Muscle of leg (tissue), 11 donors: ENCODE data around the gene SEC63. TPM values are rescaled to one million over a fixed set of nuclear protein-coding genes. Genes with fewer than 3 reads are reported as not detected.

ENCODE experiments used
- DNase-seq: peaks from one replicate; pipeline ENCODE4 v3.0.0; 2013
- H3K27ac ChIP-seq: one replicate; pipeline ENCODE4 v1.5.1; 2013; ENCODE audit warnings: mild to moderate bottlenecking, low read length, control low read depth
- H3K27me3 ChIP-seq: one replicate; pipeline ENCODE4 v1.6.1; 2013; ENCODE audit warnings: low read length; ENCODE audit not compliant: control insufficient read depth, insufficient read depth
- H3K36me3 ChIP-seq: one replicate; pipeline ENCODE4 v1.6.1; 2013; ENCODE audit warnings: low read length; ENCODE audit not compliant: control insufficient read depth, insufficient read depth
- H3K4me1 ChIP-seq: one replicate; pipeline ENCODE4 v1.6.1; 2013; ENCODE audit warnings: low read length; ENCODE audit not compliant: control insufficient read depth, insufficient read depth
- H3K4me3 ChIP-seq: one replicate; pipeline ENCODE4 v1.5.1; 2013; ENCODE audit warnings: low read length, control low read depth
- H3K9me3 ChIP-seq: replicated peaks from 2 replicates; pipeline ENCODE4 v1.6.1; 2013; ENCODE audit warnings: low read depth, low read length; ENCODE audit not compliant: control insufficient read depth
- WGBS: methylation state at CpG from one replicate; pipeline ENCODE4 v1.1.5; 2013; ENCODE audit warnings: missing lambda C conversion rate; ENCODE audit not compliant: insufficient coverage; 5-methylcytosine and 5-hydroxymethylcytosine counted together
- polyA plus RNA-seq, 8 donors: library from polyadenylated mRNA; unstranded; fragments of 120-200 nt; gene quantifications; one replicate each; pipeline versions ENCODE4 v1.2.1 to v1.2.3, GENCODE V29; 2013; ENCODE audit warnings: inconsistent platforms in 1 of 8, low replicate concordance in 1 of 8; ENCODE audit not compliant: insufficient read length in 8 of 8, insufficient read depth in 1 of 8
- total RNA-seq: library from RNA; stranded (reverse); fragments of 120-200 nt; gene quantifications from one replicate; pipeline ENCODE4 v1.2.4, GENCODE V29; 2013

The SEC63 gene
- total and polyA plus RNA-seq, 9 donors: 22.1 to 65.6 (median 62.8) TPM

GRCh38 chr6:107827541-107827940 lies 130.5 kb downstream of the SEC63 start:
- Histone ChIP-seq H3K4me1 (peaks cover 2% of the 10 kb centered on the region), H3K27me3 (peaks cover 2% of the 10 kb centered on the region), H3K27ac (no peak overlapping the region), H3K36me3 (no peaks in the 10 kb centered on the region), H3K9me3 (no peaks in the 10 kb centered on the region), H3K4me3 (no peak overlapping the region)
- DNase-seq: no peak
- WGBS: 87% methylated on average over 2 of the region's 7 CpGs

DNA sequence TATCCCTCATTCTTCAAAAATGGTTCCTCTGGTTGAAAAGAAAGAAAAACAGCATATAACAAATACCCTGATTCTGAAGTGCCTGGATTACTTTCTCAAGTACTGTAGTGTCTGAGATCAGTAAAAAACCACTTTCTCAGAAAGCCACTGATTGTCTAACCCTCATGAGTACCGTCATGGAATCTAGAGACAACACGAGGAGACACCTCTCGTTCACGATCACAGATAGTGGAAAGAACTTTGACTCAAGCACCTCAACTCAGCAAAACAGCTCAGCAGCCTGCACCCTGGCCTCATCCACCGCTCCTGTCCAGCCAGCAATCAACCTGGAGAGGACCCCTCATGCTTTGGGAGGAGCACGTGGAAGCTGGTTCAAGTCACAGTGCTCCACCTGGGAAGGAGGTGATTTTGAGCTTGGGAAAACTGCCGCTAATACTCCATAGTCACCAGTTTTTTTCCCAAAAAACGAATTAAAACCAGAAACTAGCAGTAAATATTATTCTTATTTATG lies 134.9 kb downstream of the SEC63 start:
- Histone ChIP-seq H3K36me3 (no peaks in the 10 kb centered on the region), H3K27ac (no peak overlapping the region), H3K9me3 (no peaks in the 10 kb centered on the region), H3K4me3 (no peak overlapping the region), H3K27me3 (peaks cover 4% of the 10 kb centered on the region), H3K4me1 (peaks cover 22% of the 10 kb centered on the region)
- DNase-seq: no peak
- no CpG with 5 or more reads among the region's 8 CpGs for WGBS

GRCh38 chr6:107822176-107823046 lies 135.6 kb downstream of the SEC63 start:
- DNase-seq: no peak
- peaks cover 22% of the 10 kb centered on the region for H3K4me1 ChIP-seq
- H3K27ac ChIP-seq: no peak overlapping the region
- peaks cover 4% of the 10 kb centered on the region for H3K27me3 ChIP-seq
- H3K36me3 ChIP-seq: no peaks in the 10 kb centered on the region
- no peaks in the 10 kb centered on the region for H3K9me3 ChIP-seq
- no peak overlapping the region for H3K4me3 ChIP-seq
- 81% methylated on average over 5 of the region's 9 CpGs for WGBS

DNA sequence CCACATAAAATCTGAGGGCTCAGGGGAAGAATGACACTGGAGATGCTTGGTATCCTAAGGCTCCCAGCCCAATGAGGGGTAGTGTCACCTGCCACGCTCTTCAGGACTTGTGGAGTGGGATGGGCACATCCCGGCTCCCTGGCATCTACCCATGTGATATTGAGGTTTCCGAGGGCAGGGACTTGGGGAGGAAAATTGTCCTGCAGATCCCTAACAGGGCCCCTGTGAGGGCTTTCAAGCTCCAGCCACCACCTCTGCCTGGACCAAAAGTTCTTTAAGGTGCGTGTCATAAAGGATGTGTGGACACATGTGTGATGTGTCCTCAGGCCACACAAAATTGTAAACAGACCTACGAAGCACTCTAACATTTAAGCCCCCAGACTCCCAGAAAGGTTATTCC lies 136.4 kb downstream of the SEC63 start:
- H3K36me3 ChIP-seq: no peaks in the 10 kb centered on the region
- no peak for DNase-seq
- no peak overlapping the region for H3K27ac ChIP-seq
- H3K9me3 ChIP-seq: no peaks in the 10 kb centered on the region
- 83% methylated on average over 1 of the region's 5 CpGs for WGBS
- peaks cover 4% of the 10 kb centered on the region for H3K27me3 ChIP-seq
- H3K4me3 ChIP-seq: no peak overlapping the region
- H3K4me1 ChIP-seq: peaks cover 22% of the 10 kb centered on the region

GRCh38 chr6:107820338-107821261 lies 137.4 kb downstream of the SEC63 start:
- no peak overlapping the region for H3K27ac ChIP-seq
- 18% methylated on average over 9 of the region's 17 CpGs for WGBS
- DNase-seq: peak; percentile 37
- H3K36me3 ChIP-seq: no peaks in the 10 kb centered on the region
- H3K4me1 ChIP-seq: peaks cover 22% of the 10 kb centered on the region
- peaks cover 4% of the 10 kb centered on the region for H3K27me3 ChIP-seq
- H3K4me3 ChIP-seq: no peak overlapping the region
- H3K9me3 ChIP-seq: no peaks in the 10 kb centered on the region

GRCh38 chr6:107819964-107820337 lies 138.1 kb downstream of the SEC63 start:
- DNase-seq: peak; percentile 15
- H3K9me3 ChIP-seq: no peaks in the 10 kb centered on the region
- peaks cover 22% of the 10 kb centered on the region for H3K4me1 ChIP-seq
- no peak overlapping the region for H3K27ac ChIP-seq
- H3K27me3 ChIP-seq: peaks cover 4% of the 10 kb centered on the region
- H3K36me3 ChIP-seq: no peaks in the 10 kb centered on the region
- 20% methylated on average over 1 of the region's 5 CpGs for WGBS
- no peak overlapping the region for H3K4me3 ChIP-seq

- no peak overlapping the region for H3K4me3 ChIP-seq
- peaks cover 20% of the 10 kb centered on the region for H3K4me1 ChIP-seq
- no peaks in the 10 kb centered on the region for H3K36me3 ChIP-seq
- WGBS: 83% methylated on average over 2 of the region's 2 CpGs
- H3K27me3 ChIP-seq: peaks cover 4% of the 10 kb centered on the region
- H3K9me3 ChIP-seq: no peaks in the 10 kb centered on the region
- no peak for DNase-seq
- no peak overlapping the region for H3K27ac ChIP-seq
Measured at GRCh38 chr6:107819217-107819616, 138.8 kb downstream of the SEC63 start.

- DNase-seq: no peak
- peaks cover 4% of the 10 kb centered on the region for H3K27me3 ChIP-seq
- no peak overlapping the region for H3K27ac ChIP-seq
- no CpG with 5 or more reads among the region's 1 CpG for WGBS
- H3K4me3 ChIP-seq: no peak overlapping the region
- peaks cover 20% of the 10 kb centered on the region for H3K4me1 ChIP-seq
- H3K36me3 ChIP-seq: no peaks in the 10 kb centered on the region
- no peaks in the 10 kb centered on the region for H3K9me3 ChIP-seq
Measured at GRCh38 chr6:107818272-107818671, 139.7 kb downstream of the SEC63 start.

DNA sequence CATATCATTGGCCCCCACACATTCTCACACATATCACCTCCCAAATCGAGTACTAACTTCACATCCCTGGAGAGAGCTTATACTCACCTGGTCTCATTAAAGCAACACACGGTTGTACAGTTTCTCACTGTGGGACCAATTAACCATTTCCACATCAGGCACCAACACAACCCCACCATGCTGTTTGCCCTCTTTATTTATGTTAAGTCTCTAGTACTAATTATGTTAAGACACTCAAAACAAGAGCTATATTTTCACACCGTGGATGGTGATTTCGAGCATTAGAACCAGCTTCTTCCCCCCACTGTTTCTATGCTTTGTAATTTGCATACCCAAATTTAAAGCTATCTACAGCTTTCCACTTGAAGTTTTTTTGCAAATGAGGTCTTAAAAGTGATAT lies 140.2 kb downstream of the SEC63 start:
- H3K27ac ChIP-seq: no peak overlapping the region
- no peaks in the 10 kb centered on the region for H3K9me3 ChIP-seq
- no peak overlapping the region for H3K4me3 ChIP-seq
- no peak for DNase-seq
- H3K4me1 ChIP-seq: peaks cover 20% of the 10 kb centered on the region
- WGBS: 75% methylated on average over 1 of the region's 4 CpGs
- peaks cover 2% of the 10 kb centered on the region for H3K27me3 ChIP-seq
- H3K36me3 ChIP-seq: no peaks in the 10 kb centered on the region
